ENCODE results near the gene CLIC1. TPM values are rescaled to one million over a fixed set of nuclear protein-coding genes. Genes with fewer than 3 reads are reported as not detected.

The CLIC1 gene
- total RNA-seq, 5 donors from 2014 or later (not counting 1 experiment from before 2014, with no cell fraction given), result 89.5 to 146 (median 112) TPM

DNA sequence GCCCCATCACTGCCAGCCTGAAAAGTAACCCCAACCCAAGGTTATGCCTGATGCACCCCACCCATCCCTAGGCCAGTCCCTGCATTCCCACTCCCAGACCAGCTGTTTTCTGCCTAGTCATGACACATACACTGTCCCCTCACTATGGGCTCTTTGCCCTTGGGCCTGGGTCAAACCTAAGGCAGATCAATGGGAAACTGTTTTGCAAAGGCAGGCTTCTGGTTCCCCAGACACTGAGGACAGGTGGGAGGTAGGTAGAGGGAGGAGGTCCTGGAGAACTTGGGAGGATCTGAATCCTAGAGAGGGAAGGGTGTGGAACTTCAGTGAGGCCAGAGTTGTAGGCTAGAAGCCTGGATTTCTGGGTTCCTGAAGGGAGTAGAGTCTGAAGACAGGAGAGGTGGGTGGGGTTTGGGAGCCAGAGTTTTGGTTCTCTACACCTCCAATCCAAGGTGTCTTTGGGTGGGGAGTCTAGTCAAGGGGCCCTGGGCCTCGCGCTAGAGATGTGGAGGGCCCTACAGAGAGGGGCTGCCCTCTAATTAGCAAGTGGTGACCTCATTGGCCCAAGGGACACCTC is 2.0 kb downstream of the CLIC1 start:
- H3K27ac ChIP-seq (ENCODE audit: low read length), result peak overlapping the region; percentile 81
- Mint-ChIP-seq H3K36me3 (peaks cover 19% of the 10 kb centered on the region), H3K27ac (peak overlapping the region; percentile 95 to 97), H3K4me1 (peaks cover 68 to 78% (median 77%) of the 10 kb centered on the region in 3 donors), H3K9me3 (no peaks in the 10 kb centered on the region), H3K27me3 (no peaks in the 10 kb centered on the region), H3K4me3 (peak overlapping the region; percentile 91 to 95 (median 92))
- peak overlapping the region; percentile 85 to 90 for H3K4me3 ChIP-seq (ENCODE audit: control insufficient read depth in 1 of 2, extremely low read depth in 1 of 2, low read length in 1 of 2)
- H3K36me3 ChIP-seq (ENCODE audit: control insufficient read depth in 2 of 2, extremely low read depth in 1 of 2, insufficient read depth in 1 of 2, low read length in 1 of 2), result peaks cover 4 to 36% of the 10 kb centered on the region in 2 donors
- CTCF ChIA-PET, result no interaction called here
- POLR2A ChIA-PET, result no interaction called here
- WGBS (ENCODE audit: insufficient coverage), result no CpG with 5 or more reads among the region's 2 CpGs
- peak in 1 of 35 experiments; percentile 28 for DNase-seq
- no peak for ATAC-seq (replicated peaks in 1 of 4)
- H3K27me3 ChIP-seq (replicated peaks in 1 of 2; ENCODE audit: control insufficient read depth in 2 of 2, extremely low read depth in 1 of 2, insufficient read depth in 2 of 2, low read length in 1 of 2), result no peaks in the 10 kb centered on the region
- H3K4me1 ChIP-seq (ENCODE audit: control insufficient read depth in 1 of 2, extremely low read depth in 1 of 2, insufficient read depth in 2 of 2, low read length in 2 of 2), result peaks cover 42 to 72% of the 10 kb centered on the region in 2 experiments
- no peaks in the 10 kb centered on the region for H3K9me3 ChIP-seq

DNA sequence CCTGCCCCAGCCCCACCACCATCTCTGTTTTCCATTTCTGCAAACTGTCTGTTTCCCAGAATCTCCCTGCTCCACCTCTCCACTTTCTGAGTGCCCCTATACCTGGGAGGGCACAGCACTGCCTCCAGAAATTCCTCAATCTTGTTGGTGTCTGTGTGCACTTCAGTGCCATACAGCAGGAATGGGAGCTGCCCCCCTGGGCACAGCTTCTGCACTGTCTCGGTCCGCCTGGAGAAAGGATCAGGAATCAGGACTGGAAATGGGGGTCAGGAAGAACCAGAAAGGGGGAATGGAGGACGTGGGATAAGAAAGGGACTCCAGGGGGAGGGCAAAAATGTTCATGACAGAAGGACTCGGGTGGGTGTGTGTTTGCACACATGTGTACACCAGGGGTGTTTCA is 2.6 kb downstream of the CLIC1 start:
- Mint-ChIP-seq H3K27ac (peak overlapping the region; percentile 95 to 97), H3K27me3 (no peaks in the 10 kb centered on the region), H3K4me3 (peak overlapping the region; percentile 41 to 95 (median 92)), H3K36me3 (peaks cover 19% of the 10 kb centered on the region), H3K9me3 (no peaks in the 10 kb centered on the region), H3K4me1 (peaks cover 69 to 78% (median 77%) of the 10 kb centered on the region in 3 donors)
- ChIA-PET POLR2A (no interaction called here), CTCF (interaction anchor here in 1 of 2 donors (0.6 kb wide), 1 partner anchor 129 kb away, joined by 5 read pairs; the partner anchor contains the start of gene NEU1)
- peak overlapping the region; percentile 81 for H3K27ac ChIP-seq (ENCODE audit: low read length)
- H3K36me3 ChIP-seq (ENCODE audit: control insufficient read depth in 2 of 2, extremely low read depth in 1 of 2, insufficient read depth in 1 of 2, low read length in 1 of 2), result peaks cover 4 to 36% of the 10 kb centered on the region in 2 donors
- peaks cover 38 to 72% of the 10 kb centered on the region in 2 experiments for H3K4me1 ChIP-seq (ENCODE audit: control insufficient read depth in 1 of 2, extremely low read depth in 1 of 2, insufficient read depth in 2 of 2, low read length in 2 of 2)
- H3K9me3 ChIP-seq, result no peaks in the 10 kb centered on the region
- DNase-seq, result no peak
- H3K4me3 ChIP-seq (ENCODE audit: control insufficient read depth in 1 of 2, extremely low read depth in 1 of 2, low read length in 1 of 2), result peak overlapping the region in 1 of 2 donors; percentile 85
- ATAC-seq (replicated peaks in 1 of 4), result no peak
- no peaks in the 10 kb centered on the region for H3K27me3 ChIP-seq (replicated peaks in 1 of 2; ENCODE audit: control insufficient read depth in 2 of 2, extremely low read depth in 1 of 2, insufficient read depth in 2 of 2, low read length in 1 of 2)
- WGBS (ENCODE audit: insufficient coverage), result 78% methylated on average over 4 of the region's 4 CpGs

DNA sequence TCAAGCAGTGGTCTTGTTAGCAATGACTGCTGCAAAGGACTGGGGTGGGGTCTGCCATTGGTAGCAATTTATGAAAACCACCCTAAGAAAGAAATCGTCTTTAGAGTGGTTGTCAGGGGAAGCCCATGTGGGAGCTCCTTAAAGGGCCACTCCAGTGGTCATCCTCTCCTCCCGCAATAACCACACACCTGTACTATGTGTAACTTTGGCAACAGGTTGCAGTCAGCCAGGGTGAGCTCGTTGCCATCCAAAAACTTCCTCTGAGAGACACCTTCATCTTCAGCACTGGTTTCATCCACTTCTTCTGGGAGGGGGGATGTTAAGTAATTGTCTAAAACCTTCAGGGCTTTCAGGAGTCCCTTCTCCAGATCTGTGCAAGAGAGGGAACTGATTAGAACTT is 4.3 kb downstream of the CLIC1 start:
- Mint-ChIP-seq H3K36me3 (peaks cover 19% of the 10 kb centered on the region), H3K4me1 (peaks cover 64 to 74% (median 74%) of the 10 kb centered on the region in 3 donors), H3K27me3 (no peaks in the 10 kb centered on the region), H3K4me3 (peak overlapping the region in 1 of 3 donors; percentile 94), H3K27ac (peak overlapping the region in 1 of 2 donors; percentile 36), H3K9me3 (no peaks in the 10 kb centered on the region)
- Histone ChIP-seq H3K9me3 (no peaks in the 10 kb centered on the region), H3K36me3 (ENCODE audit: control insufficient read depth in 2 of 2, extremely low read depth in 1 of 2, insufficient read depth in 1 of 2, low read length in 1 of 2) (peaks cover 4 to 36% of the 10 kb centered on the region in 2 donors), H3K4me3 (ENCODE audit: control insufficient read depth in 1 of 2, extremely low read depth in 1 of 2, low read length in 1 of 2) (no peak overlapping the region), H3K27me3 (replicated peaks in 1 of 2; ENCODE audit: control insufficient read depth in 2 of 2, extremely low read depth in 1 of 2, insufficient read depth in 2 of 2, low read length in 1 of 2) (no peaks in the 10 kb centered on the region), H3K4me1 (ENCODE audit: control insufficient read depth in 1 of 2, extremely low read depth in 1 of 2, insufficient read depth in 2 of 2, low read length in 2 of 2) (peaks cover 28 to 72% of the 10 kb centered on the region in 2 experiments), H3K27ac (ENCODE audit: low read length) (no peak overlapping the region)
- CTCF ChIA-PET, result no interaction called here
- POLR2A ChIA-PET, result no interaction called here
- DNase-seq (no peak), ATAC-seq (replicated peaks in 1 of 4) (no peak)
- no CpG with 5 or more reads among the region's 3 CpGs for WGBS (ENCODE audit: insufficient coverage)

DNA sequence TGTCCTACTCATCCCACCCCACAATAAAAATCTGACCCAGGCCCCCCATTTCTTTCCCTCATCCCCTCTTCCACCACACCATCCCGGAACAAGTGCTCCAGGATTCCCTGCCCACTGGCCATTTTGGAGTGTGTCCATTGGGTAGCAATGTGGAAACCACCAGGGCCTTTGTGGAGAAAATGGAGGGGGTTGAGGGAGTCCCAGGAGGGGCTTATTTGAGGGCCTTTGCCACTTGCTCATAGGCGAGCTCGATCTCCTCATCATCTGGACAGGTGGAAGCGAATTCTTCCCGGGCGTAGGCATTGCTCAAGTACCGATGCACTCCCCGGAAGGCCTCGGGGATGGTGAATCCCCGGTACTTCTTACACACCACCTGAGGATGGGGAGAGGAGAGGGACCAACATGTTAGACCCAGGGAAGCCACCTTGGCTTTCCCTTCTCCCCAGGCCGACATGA is 5.7 kb downstream of the CLIC1 start:
- Histone ChIP-seq H3K9me3 (no peaks in the 10 kb centered on the region), H3K36me3 (ENCODE audit: control insufficient read depth in 2 of 2, extremely low read depth in 1 of 2, insufficient read depth in 1 of 2, low read length in 1 of 2) (peaks cover 4 to 36% of the 10 kb centered on the region in 2 donors), H3K4me1 (ENCODE audit: control insufficient read depth in 1 of 2, extremely low read depth in 1 of 2, insufficient read depth in 2 of 2, low read length in 2 of 2) (peaks cover 23 to 64% of the 10 kb centered on the region in 2 experiments), H3K4me3 (ENCODE audit: control insufficient read depth in 1 of 2, extremely low read depth in 1 of 2, low read length in 1 of 2) (no peak overlapping the region), H3K27ac (ENCODE audit: low read length) (no peak overlapping the region), H3K27me3 (replicated peaks in 1 of 2; ENCODE audit: control insufficient read depth in 2 of 2, extremely low read depth in 1 of 2, insufficient read depth in 2 of 2, low read length in 1 of 2) (no peaks in the 10 kb centered on the region)
- H3K36me3 Mint-ChIP-seq, result peaks cover 19% of the 10 kb centered on the region
- peaks cover 58 to 74% (median 73%) of the 10 kb centered on the region in 3 donors for H3K4me1 Mint-ChIP-seq
- WGBS (ENCODE audit: insufficient coverage), result 100% methylated on average over 3 of the region's 11 CpGs
- no peaks in the 10 kb centered on the region for H3K9me3 Mint-ChIP-seq
- no peak for DNase-seq
- peak overlapping the region; percentile 94 to 96 (median 94) for H3K4me3 Mint-ChIP-seq
- H3K27me3 Mint-ChIP-seq, result no peaks in the 10 kb centered on the region
- ChIA-PET POLR2A (no interaction called here), CTCF (interaction anchor here in 1 of 2 donors (0.5 to 2.3 kb wide), 9 partner anchors 10 to 132 kb away, joined by 3 to 29 read pairs (median 4); partner anchors contain the start of genes LSM2 and NEU1)
- ATAC-seq (replicated peaks in 1 of 4), result no peak
- H3K27ac Mint-ChIP-seq, result peak overlapping the region; percentile 74 to 90

DNA sequence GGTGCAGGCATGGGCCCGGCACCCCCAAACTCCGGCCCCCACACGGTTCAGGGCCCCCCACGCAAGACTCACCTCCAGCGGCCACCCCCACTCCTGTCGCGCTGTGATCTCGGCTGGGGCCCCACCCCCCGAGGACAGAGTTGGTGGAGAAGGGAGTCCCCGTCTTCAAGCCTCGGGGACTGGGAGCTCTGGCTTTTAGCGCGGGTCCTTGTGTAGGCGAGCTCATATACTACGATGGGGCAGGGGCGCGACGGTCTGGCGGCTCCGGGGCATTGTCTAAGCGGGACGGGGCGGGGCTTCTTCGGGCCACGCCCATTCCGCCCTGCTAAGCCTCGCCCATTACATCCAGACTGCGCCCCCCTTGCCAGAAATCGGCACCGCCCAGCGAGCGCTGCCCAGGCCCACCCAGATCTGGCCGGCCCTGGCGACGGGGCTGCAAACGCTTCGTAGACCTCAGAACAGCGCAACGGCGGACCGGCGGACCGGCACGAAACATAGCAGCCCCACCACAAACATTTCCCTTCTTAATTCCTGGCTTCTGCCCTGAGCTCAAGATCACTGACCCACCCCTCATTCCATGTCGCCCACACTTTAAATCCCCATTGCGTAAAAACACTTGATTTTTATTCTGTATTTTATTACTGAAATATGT is 6.2 kb downstream of the CLIC1 start:
- Histone ChIP-seq H3K27ac (ENCODE audit: low read length) (peak overlapping the region; percentile 22), H3K36me3 (ENCODE audit: control insufficient read depth in 2 of 2, extremely low read depth in 1 of 2, insufficient read depth in 1 of 2, low read length in 1 of 2) (peaks cover 4 to 36% of the 10 kb centered on the region in 2 donors), H3K9me3 (no peaks in the 10 kb centered on the region), H3K4me3 (ENCODE audit: control insufficient read depth in 1 of 2, extremely low read depth in 1 of 2, low read length in 1 of 2) (peak overlapping the region; percentile 88 to 95), H3K27me3 (replicated peaks in 1 of 2; ENCODE audit: control insufficient read depth in 2 of 2, extremely low read depth in 1 of 2, insufficient read depth in 2 of 2, low read length in 1 of 2) (no peaks in the 10 kb centered on the region), H3K4me1 (ENCODE audit: control insufficient read depth in 1 of 2, extremely low read depth in 1 of 2, insufficient read depth in 2 of 2, low read length in 2 of 2) (peaks cover 20 to 62% of the 10 kb centered on the region in 2 experiments)
- Mint-ChIP-seq H3K9me3 (no peaks in the 10 kb centered on the region), H3K27me3 (no peaks in the 10 kb centered on the region), H3K36me3 (peaks cover 19% of the 10 kb centered on the region), H3K4me3 (peak overlapping the region; percentile 94 to 96 (median 94)), H3K27ac (peak overlapping the region; percentile 74 to 90), H3K4me1 (peaks cover 54 to 70% (median 69%) of the 10 kb centered on the region in 3 donors)
- 2% methylated on average over 29 of the region's 46 CpGs for WGBS (ENCODE audit: insufficient coverage)
- ATAC-seq (replicated peaks in 1 of 4) (peak; percentile 53 to 73 (median 61)), DNase-seq (peak in 33 of 35 experiments; percentile 13 to 79 (median 49))
- CTCF ChIA-PET, result interaction anchor here (0.5 to 2.3 kb wide), 16 partner anchors 8 to 133 kb away, joined by 3 to 29 read pairs (median 4); partner anchors contain the start of genes HSPA1A (in 1 of the 2), HSPA1L (in 1 of the 2), LSM2 (in 1 of the 2) and MSH5 (in 1 of the 2)
- POLR2A ChIA-PET, result interaction anchor here in 1 of 2 donors (0.6 kb wide), 1 partner anchor 12 kb away, joined by 5 read pairs; no protein-coding TSS in a partner anchor

DNA sequence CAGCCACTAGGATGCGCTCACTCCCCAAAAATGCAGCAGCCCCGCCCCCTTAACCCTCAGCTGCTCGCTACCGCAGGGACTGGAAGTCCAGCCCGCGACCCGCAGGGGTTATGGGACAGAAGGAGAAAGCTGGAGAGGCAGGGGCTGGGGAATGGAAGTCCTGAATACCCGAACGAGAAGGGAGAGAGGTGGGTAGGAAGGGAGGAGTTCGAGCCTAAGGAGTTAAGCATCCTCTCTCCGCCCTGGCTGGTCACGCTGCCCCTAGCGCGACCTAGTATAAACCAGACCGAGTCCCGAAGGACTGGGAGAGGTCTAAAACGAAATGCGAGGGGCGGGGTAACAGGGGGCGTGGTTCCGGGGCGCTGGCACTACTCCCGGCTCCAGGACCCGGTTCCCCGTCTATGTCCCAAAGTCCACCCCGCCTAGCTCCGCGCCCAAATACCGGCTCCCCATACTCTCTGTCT is 6.8 kb downstream of the CLIC1 start:
- CTCF ChIA-PET, result interaction anchor here (0.6 to 2.3 kb wide), 13 partner anchors 8 to 133 kb away, joined by 3 to 29 read pairs (median 4); partner anchors contain the start of genes HSPA1A (in 1 of the 2), HSPA1L (in 1 of the 2), LSM2 (in 1 of the 2) and MSH5 (in 1 of the 2)
- Histone ChIP-seq H3K4me1 (ENCODE audit: control insufficient read depth in 1 of 2, extremely low read depth in 1 of 2, insufficient read depth in 2 of 2, low read length in 2 of 2) (peaks cover 17 to 58% of the 10 kb centered on the region in 2 experiments), H3K9me3 (no peaks in the 10 kb centered on the region), H3K36me3 (ENCODE audit: control insufficient read depth in 2 of 2, extremely low read depth in 1 of 2, insufficient read depth in 1 of 2, low read length in 1 of 2) (peaks cover 4 to 36% of the 10 kb centered on the region in 2 donors), H3K27ac (ENCODE audit: low read length) (peak overlapping the region; percentile 22), H3K27me3 (replicated peaks in 1 of 2; ENCODE audit: control insufficient read depth in 2 of 2, extremely low read depth in 1 of 2, insufficient read depth in 2 of 2, low read length in 1 of 2) (no peaks in the 10 kb centered on the region), H3K4me3 (ENCODE audit: control insufficient read depth in 1 of 2, extremely low read depth in 1 of 2, low read length in 1 of 2) (peak overlapping the region; percentile 88 to 95)
- ATAC-seq (replicated peaks in 1 of 4) (peak; percentile 71 to 80 (median 76)), DNase-seq (peak; percentile 54 to 88 (median 75))
- peak overlapping the region; percentile 94 to 96 (median 94) for H3K4me3 Mint-ChIP-seq
- peak overlapping the region; percentile 86 to 90 for H3K27ac Mint-ChIP-seq
- peaks cover 49 to 64% (median 64%) of the 10 kb centered on the region in 3 donors for H3K4me1 Mint-ChIP-seq
- H3K9me3 Mint-ChIP-seq, result no peaks in the 10 kb centered on the region
- POLR2A ChIA-PET, result interaction anchor here in 1 of 2 donors (0.6 kb wide), 1 partner anchor 12 kb away, joined by 5 read pairs; no protein-coding TSS in a partner anchor
- no peaks in the 10 kb centered on the region for H3K27me3 Mint-ChIP-seq
- peaks cover 19% of the 10 kb centered on the region for H3K36me3 Mint-ChIP-seq
- WGBS (ENCODE audit: insufficient coverage), result 0% methylated on average over 21 of the region's 29 CpGs
